H1 (cell line): ENCODE results near the gene MECR. TPM values are rescaled to one million over a fixed set of nuclear protein-coding genes. Genes with fewer than 3 reads are reported as not detected.

Experiments used
- CTCF ChIA-PET: fragments of 300-600 bp; sonication (Branson Sonifier 250); formaldehyde crosslinking; loops from one replicate; lab custom pipeline; 2021; ENCODE audit not compliant: partially characterized antibody; lab: Charles Lee
- POLR2A ChIA-PET: fragments of 300-600 bp; sonication (Branson Sonifier 250); formaldehyde crosslinking; loops from one replicate; lab custom pipeline; 2021; ENCODE audit warnings: inconsistent platforms; ENCODE audit not compliant: partially characterized antibody; lab: Charles Lee
- DNase-seq, 2 experiments: peaks; one replicate each; pipeline versions ENCODE4 v3.0.0 to v3.0.0-alpha.2; 2010 to 2022; ENCODE audit warnings: low spot score in 2 of 2, low read depth in 1 of 2, mixed read lengths in 1 of 2
- FAIRE-seq: peaks from 2 replicates; lab custom pipeline; 2011; peaks lifted over from hg19 to GRCh38; lab: Jason Lieb, UNC
- H2AFZ ChIP-seq: 2 replicates; pipeline ENCODE4 v1.8.1; 2012; ENCODE audit warnings: low read length, inconsistent platforms
- H2AK5ac ChIP-seq: 2 replicates; pipeline ENCODE4 v1.6.1; 2013; ENCODE audit warnings: low read depth, low read length
- H2BK120ac ChIP-seq: replicated peaks from 2 replicates; pipeline ENCODE3; 2013; ENCODE audit warnings: low read depth, low read length, inconsistent platforms
- H2BK12ac ChIP-seq: 2 replicates; pipeline ENCODE4 v1.6.1; 2013; ENCODE audit warnings: low read depth, low read length
- H2BK15ac ChIP-seq: 2 replicates; pipeline ENCODE4 v1.6.1; 2013; ENCODE audit warnings: low read length
- H2BK20ac ChIP-seq: 2 replicates; pipeline ENCODE4 v1.6.1; 2013; ENCODE audit warnings: low read length
- H2BK5ac ChIP-seq: 2 replicates; pipeline ENCODE4 v1.6.1; 2013; ENCODE audit warnings: low read depth, low read length
- H3K14ac ChIP-seq: 2 replicates; pipeline ENCODE4 v1.6.1; 2013; ENCODE audit warnings: inconsistent platforms; ENCODE audit not compliant: insufficient read length
- H3K18ac ChIP-seq: 2 replicates; pipeline ENCODE4 v1.6.1; 2013; ENCODE audit warnings: low read length; ENCODE audit errors: extremely low read depth
- H3K23ac ChIP-seq: 2 replicates; pipeline ENCODE4 v1.6.1; 2013; ENCODE audit warnings: inconsistent platforms; ENCODE audit not compliant: insufficient read length
- H3K23me2 ChIP-seq: 2 replicates; pipeline ENCODE4 v1.6.1; 2013; ENCODE audit warnings: low read depth, low read length
- H3K27ac ChIP-seq: 2 replicates; pipeline ENCODE4 v1.6.1; 2011; ENCODE audit warnings: low read depth, low read length, inconsistent platforms
- H3K27me3 ChIP-seq, 4 experiments: replicated peaks in 1 of 4; 1 replicate in 1 of 4; 2 replicates in 3 of 4; pipeline versions ENCODE4 v1.6.1 to v1.8.1; 2011 to 2013; ENCODE audit warnings: low read length in 3 of 4, mild to moderate bottlenecking in 3 of 4, inconsistent platforms in 2 of 4, mixed read lengths in 2 of 4, moderate library complexity in 1 of 4; ENCODE audit not compliant: control insufficient read depth in 3 of 4, insufficient read depth in 3 of 4; ENCODE audit errors: extremely low read depth in 1 of 4
- H3K36me3 ChIP-seq, 4 experiments: 2 replicates each; pipeline versions ENCODE4 v1.6.1 to v1.8.1; 2011 to 2013; ENCODE audit warnings: mild to moderate bottlenecking in 4 of 4, low read length in 3 of 4, moderate library complexity in 2 of 4, control low read depth in 1 of 4, inconsistent platforms in 1 of 4; ENCODE audit not compliant: insufficient read depth in 4 of 4, control insufficient read depth in 2 of 4
- H3K4ac ChIP-seq: replicated peaks from 2 replicates; pipeline ENCODE3; 2013; ENCODE audit warnings: low read length, low read depth, mixed read lengths, inconsistent platforms; ENCODE audit not compliant: insufficient read length
- H3K4me1 ChIP-seq, 4 experiments: replicated peaks in 1 of 4; 1 replicate in 1 of 4; 2 replicates in 3 of 4; pipeline versions ENCODE4 v1.6.1 to v1.8.1; 2011 to 2013; ENCODE audit warnings: low read length in 3 of 4, inconsistent platforms in 2 of 4, mixed read lengths in 1 of 4; ENCODE audit not compliant: insufficient read depth in 4 of 4, control insufficient read depth in 3 of 4
- H3K4me2 ChIP-seq, 2 experiments: 2 replicates each; pipeline versions ENCODE4 v1.6.1 to v1.8.1; 2011 to 2013; ENCODE audit warnings: low read depth in 2 of 2, low read length in 2 of 2, control low read depth in 1 of 2, inconsistent platforms in 1 of 2, mild to moderate bottlenecking in 1 of 2; ENCODE audit not compliant: insufficient read depth in 1 of 2
- H3K4me3 ChIP-seq, 4 experiments: fragments of 200-600, 300-600 bp in 1 of 4; sonication (generic), shearing (Covaris generic), sonication (Bioruptor Twin) in 1 of 4; 2 replicates each; pipeline versions ENCODE4 v1.5.1 to v1.8.1; 2011 to 2016; ENCODE audit warnings: low read length in 4 of 4, low read depth in 3 of 4, control low read depth in 2 of 4, inconsistent platforms in 2 of 4, mild to moderate bottlenecking in 2 of 4, mixed read lengths in 1 of 4, moderate library complexity in 1 of 4; ENCODE audit not compliant: insufficient read depth in 2 of 4; ENCODE audit errors: extremely low read depth in 1 of 4
- H3K56ac ChIP-seq: replicated peaks from 2 replicates; pipeline ENCODE3; 2013; ENCODE audit warnings: low read depth, mild to moderate bottlenecking, mixed read lengths, low read length, inconsistent platforms; ENCODE audit not compliant: insufficient read length
- H3K79me1 ChIP-seq: 2 replicates; pipeline ENCODE4 v1.6.1; 2013; ENCODE audit warnings: low read depth, low read length, control low read depth
- H3K79me2 ChIP-seq, 2 experiments: 2 replicates each; pipeline versions ENCODE4 v1.6.1 to v1.8.1; 2012 to 2013; ENCODE audit warnings: low read length in 2 of 2, mild to moderate bottlenecking in 2 of 2, inconsistent platforms in 1 of 2; ENCODE audit not compliant: insufficient read depth in 2 of 2, control insufficient read depth in 1 of 2
- H3K9ac ChIP-seq, 4 experiments: replicated peaks in 1 of 4; 1 replicate in 1 of 4; 2 replicates in 3 of 4; pipeline versions ENCODE4 v1.6.1 to v1.8.1; 2011 to 2013; ENCODE audit warnings: low read depth in 3 of 4, low read length in 3 of 4, control low read depth in 2 of 4, mild to moderate bottlenecking in 2 of 4, moderate library complexity in 2 of 4, inconsistent platforms in 1 of 4; ENCODE audit errors: extremely low read depth in 1 of 4
- H3K9me3 ChIP-seq, 2 experiments: 2 replicates each; pipeline versions ENCODE4 v1.6.1 to v1.8.1; 2012 to 2013; ENCODE audit warnings: mild to moderate bottlenecking in 2 of 2, moderate library complexity in 2 of 2, control low read depth in 1 of 2, inconsistent platforms in 1 of 2, low read depth in 1 of 2, low read length in 1 of 2, mixed read lengths in 1 of 2; ENCODE audit not compliant: insufficient read depth in 2 of 2
- H4K20me1 ChIP-seq, 2 experiments: replicated peaks in 1 of 2; 2 replicates each; pipeline versions ENCODE3 to v1.8.1; 2011 to 2013; ENCODE audit warnings: inconsistent platforms in 2 of 2, low read length in 2 of 2, mild to moderate bottlenecking in 1 of 2; ENCODE audit not compliant: insufficient read depth in 2 of 2, control insufficient read depth in 1 of 2
- H4K5ac ChIP-seq: 2 replicates; pipeline ENCODE4 v1.6.1; 2013; ENCODE audit warnings: low read length, low read depth, mixed read lengths, inconsistent platforms; ENCODE audit not compliant: insufficient read length
- H4K8ac ChIP-seq: 2 replicates; pipeline ENCODE4 v1.8.0; 2013; ENCODE audit warnings: mild to moderate bottlenecking, moderate library complexity, low read length, inconsistent platforms; ENCODE audit not compliant: insufficient read depth; ENCODE audit errors: extremely low read depth
- H4K91ac ChIP-seq: replicated peaks from 2 replicates; pipeline ENCODE3; 2013; ENCODE audit warnings: low read length, mixed read lengths, inconsistent platforms; ENCODE audit not compliant: insufficient read length
- ATF3 ChIP-seq: IDR thresholded peaks from 2 replicates; pipeline ENCODE4 v1.6.1; 2011; ENCODE audit warnings: low read depth, mild to moderate bottlenecking, low read length; ENCODE audit not compliant: insufficient read depth
- BRCA1 ChIP-seq: IDR thresholded peaks from 2 replicates; pipeline ENCODE4 v1.6.1; 2012; ENCODE audit warnings: low read depth, low read length, improper control_type of control experiment
- FOSL1 ChIP-seq: IDR thresholded peaks from 2 replicates; pipeline ENCODE4 v1.6.1; 2011; ENCODE audit warnings: mild to moderate bottlenecking, low read depth, low read length, moderate library complexity; ENCODE audit not compliant: insufficient read depth
- JUN ChIP-seq: IDR thresholded peaks from 2 replicates; pipeline ENCODE4 v1.6.1; 2011; ENCODE audit warnings: low read depth, mild to moderate bottlenecking, improper control_type of control experiment, low read length
- NANOG ChIP-seq: IDR thresholded peaks from 2 replicates; pipeline ENCODE4 v1.6.1; 2011; ENCODE audit warnings: low read length, low read depth, mild to moderate bottlenecking, inconsistent platforms; ENCODE audit not compliant: insufficient read depth, poor library complexity, severe bottlenecking
- PHF8 ChIP-seq: fragments of 200-600 bp; sonication (generic); conservative IDR thresholded peaks from 2 replicates; pipeline ENCODE4 v1.7.1; 2012; ENCODE audit warnings: low read depth, mild to moderate bottlenecking, inconsistent platforms, low read length, moderate library complexity
- RNF2 ChIP-seq: fragments of 200-900, 300-1000 bp; sonication (generic); IDR thresholded peaks from 2 replicates; pipeline ENCODE4 v1.7.1; 2016; ENCODE audit warnings: borderline replicate concordance, low read depth, mild to moderate bottlenecking, antibody characterized with exemption, low read length; ENCODE audit not compliant: poor library complexity, severe bottlenecking; ENCODE audit errors: missing control alignments
- SIRT6 ChIP-seq: IDR thresholded peaks from one replicate; pipeline ENCODE4 v1.7.1; 2012; ENCODE audit warnings: low read length, inconsistent platforms
- SIX5 ChIP-seq: IDR thresholded peaks from 2 replicates; pipeline ENCODE4 v1.6.1; 2011; ENCODE audit warnings: mild to moderate bottlenecking, low read depth, low read length
- TAF7 ChIP-seq: optimal IDR thresholded peaks from 2 replicates; pipeline ENCODE3; 2011; ENCODE audit warnings: low read depth, mild to moderate bottlenecking, inconsistent platforms, low read length, moderate library complexity, borderline replicate concordance
- WGBS, 2 experiments: shearing (Covaris generic) in 1 of 2; methylation state at CpG; one replicate each; pipeline versions ENCODE4 v1.1.6 to v1.1.7; 2013 to 2015; ENCODE audit warnings: low lambda C conversion rate in 2 of 2, mixed read lengths in 2 of 2, inconsistent platforms in 1 of 2, low coverage in 1 of 2, missing lambda C conversion rate in 1 of 2; ENCODE audit not compliant: insufficient replicate concordance in 2 of 2, insufficient coverage in 1 of 2, insufficient read length in 1 of 2; ENCODE audit errors: extremely low coverage in 1 of 2, missing lambda C conversion rate in 1 of 2; 5-methylcytosine and 5-hydroxymethylcytosine counted together
- polyA plus RNA-seq, 7 experiments: library from polyadenylated mRNA; depleted of rRNA in 3 of 7; stranded (reverse) in 5 of 7; unstranded in 2 of 7; fragments of >200 nt in 5 of 7; fragments of 200-250 nt in 2 of 7; gene quantifications; 1 replicate in 5 of 7; 2 replicates in 1 of 7; 4 replicates in 1 of 7; pipeline versions ENCODE4 v1.2.1 to v1.2.3, GENCODE V29; 2011 to 2013; ENCODE audit warnings: missing spikeins in 2 of 7, mixed read lengths in 2 of 7
- total RNA-seq: library from RNA; stranded (reverse); fragmentation: NEBNext Ultra II Directional; extraction: Animal tissue kit (Norgen Biotek cat#: 25700); gene quantifications from 2 replicates; pipeline ENCODE4 v1.2.1, GENCODE V29; 2021

The MECR gene
- total and polyA plus RNA-seq, 2 of the 8 experiments (the other 6 are each of a cell fraction or from before 2014, with no cell fraction given): 24.2 to 24.4 TPM

- Histone ChIP-seq H3K36me3 (no peaks in the 10 kb centered on the region; a peak in 1 of 8 replicates), H3K79me2 (no peaks in the 10 kb centered on the region; a peak in 1 of 4 replicates), H4K5ac (no peak overlapping the region), H3K23ac (peak overlapping the region; percentile 5), H2AK5ac (peak overlapping the region; percentile 99), H3K4me1 (peaks cover 10 to 33% (median 24%) of the 10 kb centered on the region in 4 experiments), H2BK120ac (peak overlapping the region; percentile 50), H3K4ac (peak overlapping the region; percentile 95), H4K20me1 (peaks cover 0 to 8% of the 10 kb centered on the region in 2 experiments), H3K14ac (no peak overlapping the region), H3K18ac (peak overlapping the region; percentile 100), H2BK20ac (peak overlapping the region; percentile 93; the same call in 1 of the 2 replicates), H3K9ac (peak overlapping the region in 3 of 4 experiments; percentile 45 to 58 (median 49); a peak in 5 of 7 replicates), H2AFZ (peak overlapping the region; percentile 73; the same call in 1 of the 2 replicates), H3K27me3 (peaks cover 14 to 34% (median 29%) of the 10 kb centered on the region in 4 experiments), H3K4me2 (peak overlapping the region; percentile 100), H3K56ac (no peak overlapping the region), H3K9me3 (no peaks in the 10 kb centered on the region), H3K23me2 (peaks cover 21% of the 10 kb centered on the region), H4K8ac (peak overlapping the region; percentile 85; the same call in 1 of the 2 replicates), H2BK12ac (peak overlapping the region; percentile 99), H4K91ac (peak overlapping the region; percentile 93), H3K4me3 (peak overlapping the region; percentile 58 to 68 (median 60)), H2BK5ac (peak overlapping the region; percentile 83; the same call in 1 of the 2 replicates), H2BK15ac (peak overlapping the region; percentile 99), H3K79me1 (no peaks in the 10 kb centered on the region), H3K27ac (no peak overlapping the region)
- 2% methylated on average over 69 of the region's 79 CpGs; no CpG with 5 or more reads in 1 of the 2 experiments for WGBS, 2 experiments
- ChIA-PET CTCF (interaction anchor here (0.6 to 12.3 kb wide), 6 partner anchors 13 to 452 kb away, joined by 3 to 113 read pairs (median 4); no protein-coding TSS in a partner anchor), POLR2A (no interaction called here)
- FAIRE-seq (no peak), DNase-seq (peak in 1 of 2 experiments; percentile 58)
- TF ChIP-seq SIRT6 (no peak), PHF8 (no peak), NANOG (no peak), TAF7 (no peak), SIX5 (no peak), ATF3 (no peak), BRCA1 (no peak), RNF2 (peak; percentile 58), JUN (no peak), FOSL1 (no peak)
Measured at GRCh38 chr1:29237129-29237821, 6.5 kb upstream of the MECR start.
